Ovary (tissue), 3 donors: Measurements from ENCODE around the gene VWA3B.

Experiments
- CTCF ChIP-seq, 3 donors: fragments of 450-650 bp in 2 of 3; fragments of 200-600 bp in 1 of 3; IDR thresholded peaks; one replicate each; pipeline versions ENCODE4 v1.5.1 to v1.8.0; 2016 to 2022; ENCODE audit warnings: antibody characterized with exemption in 3 of 3, mild to moderate bottlenecking in 1 of 3
- EP300 ChIP-seq: sonication (generic); formaldehyde crosslinking; IDR thresholded peaks from one replicate; pipeline ENCODE4 v1.6.1; 2017; ENCODE audit warnings: antibody characterized with exemption
- POLR2A ChIP-seq: fragments of 450-650 bp; IDR thresholded peaks from one replicate; pipeline ENCODE4 v1.6.1; 2017; ENCODE audit warnings: antibody characterized with exemption, mild to moderate bottlenecking, moderate library complexity
- donor health status: DM: no; HTN: no; CAD: no.

DNA sequence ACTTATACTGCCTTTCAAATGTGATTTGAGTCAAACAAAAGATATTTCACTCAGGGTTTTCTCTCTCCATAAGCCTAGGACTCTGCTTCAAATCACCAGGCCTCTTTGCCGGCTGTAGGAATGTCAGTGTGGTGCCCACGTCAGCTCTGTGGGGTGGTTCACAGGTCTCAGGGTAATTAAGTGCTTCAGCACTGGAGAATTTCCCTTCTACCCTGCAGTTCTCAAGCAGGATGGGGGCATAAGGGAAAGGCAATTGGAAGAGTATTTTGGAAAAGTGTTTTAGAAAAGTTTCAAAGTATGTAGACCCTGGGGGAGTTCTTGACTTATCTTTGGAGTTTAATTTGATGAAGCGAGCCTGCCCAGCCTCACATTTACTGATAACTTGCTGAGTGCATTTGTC is 268.9 kb downstream of the VWA3B start:
- no peak for TF ChIP-seq POLR2A
- TF ChIP-seq CTCF (IDR thresholded peaks at IDR 0.05): no peak
- TF ChIP-seq EP300: no peak
